Activated CD4-positive, alpha-beta T cell treated with anti-CD3 and anti-CD28 coated beads for 48 hours (primary cell): ENCODE results near the gene FBXO30.

Experiments used
- DNase-seq: peaks from one replicate; pipeline ENCODE4 v3.0.0-alpha.2; 2020

Gene FBXO30

DNA sequence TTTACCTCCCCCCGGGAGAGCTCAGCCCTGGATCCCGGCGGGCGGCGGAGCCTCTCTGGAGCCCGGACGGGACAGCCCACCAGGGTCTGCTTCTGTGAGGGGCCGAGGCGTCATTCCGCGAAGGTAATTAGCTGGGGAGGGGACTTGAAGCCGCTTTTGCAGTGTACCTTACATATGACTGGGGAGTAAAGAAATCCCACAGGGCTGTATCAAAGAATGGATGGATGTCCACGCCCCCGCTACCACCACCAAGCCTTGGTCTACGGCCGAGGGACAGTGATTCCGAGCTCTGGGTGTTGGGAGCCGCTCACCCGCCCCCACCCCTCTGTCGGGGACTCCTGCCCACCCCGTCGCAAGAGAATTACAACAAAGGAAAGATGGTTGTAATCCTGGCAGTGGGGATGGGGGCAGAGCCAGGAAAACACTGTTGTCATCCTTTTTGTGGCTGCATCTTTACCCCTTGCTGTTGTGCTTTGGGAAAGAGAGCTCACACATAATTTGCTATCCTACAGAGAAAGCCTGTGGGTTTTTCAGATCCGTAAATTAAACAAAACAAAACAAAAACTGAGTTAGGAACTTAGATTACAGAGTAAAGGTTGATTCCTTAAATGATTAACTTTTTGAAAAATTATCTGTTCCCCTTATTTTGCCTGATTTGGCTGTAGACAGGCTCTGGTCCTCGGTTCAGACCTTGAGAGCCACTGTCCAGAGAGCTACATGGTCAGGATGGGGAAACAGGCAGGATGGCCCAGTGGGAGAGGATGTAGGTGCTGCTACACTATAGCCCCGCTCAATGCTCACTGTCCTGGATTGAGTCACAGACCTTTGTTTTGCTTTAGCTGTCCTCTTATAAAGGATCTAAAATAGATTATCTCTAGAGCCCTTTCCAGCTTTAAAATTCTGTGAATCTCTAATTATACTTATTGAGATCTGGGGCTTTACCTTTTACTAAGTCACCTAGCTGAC, 997 bp upstream of the FBXO30 start:
- DNase-seq: peak; percentile 13

GRCh38 chr6:145814035-145814500, 527 bp downstream of the FBXO30 start:
- DNase-seq: peak; percentile 15

DNA sequence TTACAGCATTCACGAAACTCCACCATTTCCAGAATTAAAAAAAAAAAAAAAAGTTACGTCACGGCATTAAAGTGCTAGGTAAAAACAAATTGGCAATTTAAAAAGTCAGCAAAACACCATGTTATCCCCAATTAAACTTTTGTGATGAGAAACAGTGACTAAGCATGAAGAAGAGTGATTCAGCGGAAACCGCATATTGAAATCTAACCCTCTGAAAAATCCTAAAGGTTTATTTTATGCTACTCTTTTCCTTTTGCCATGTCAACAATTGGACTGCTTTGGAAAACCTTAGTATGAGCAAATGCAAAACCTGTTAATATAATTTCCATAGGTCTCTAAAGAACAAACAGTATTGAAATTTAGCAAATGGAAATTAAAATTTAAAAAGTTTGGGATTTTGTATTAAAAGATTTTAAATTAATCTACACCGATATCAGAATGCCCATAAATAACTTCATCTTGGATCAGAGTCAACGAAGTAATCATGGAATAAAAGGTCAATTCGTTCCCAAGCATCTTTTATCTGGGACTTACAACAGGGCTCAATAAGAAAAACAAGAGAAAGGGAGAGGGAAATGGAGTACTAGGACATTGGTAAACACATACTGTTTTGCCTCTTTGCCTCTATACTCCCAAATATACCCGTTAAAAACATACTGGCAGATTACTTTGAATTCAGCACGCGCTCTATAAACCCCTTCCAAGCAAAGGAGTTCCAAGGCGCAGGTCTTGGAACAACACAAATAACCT, 1.1 kb downstream of the FBXO30 start:
- no peak for DNase-seq

DNA sequence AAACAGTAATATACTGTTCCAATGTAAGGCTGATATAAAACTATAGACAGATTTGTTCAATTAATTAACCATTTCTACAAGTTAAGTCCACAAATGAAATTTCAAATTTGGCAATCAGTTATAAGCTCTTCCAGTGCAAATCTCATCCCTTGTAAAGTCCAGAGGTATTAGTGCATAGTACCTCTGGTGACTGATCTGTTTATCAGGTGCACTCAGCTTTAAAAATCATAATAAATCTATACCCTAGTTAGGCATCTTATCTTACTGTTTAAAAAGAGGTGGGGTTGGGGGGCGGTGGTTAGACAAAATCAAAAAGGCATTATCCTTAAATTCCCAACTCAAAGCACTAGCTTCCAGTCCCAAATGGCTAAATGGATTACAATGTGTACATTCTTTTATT, 2.9 kb downstream of the FBXO30 start:
- DNase-seq: no peak

DNA sequence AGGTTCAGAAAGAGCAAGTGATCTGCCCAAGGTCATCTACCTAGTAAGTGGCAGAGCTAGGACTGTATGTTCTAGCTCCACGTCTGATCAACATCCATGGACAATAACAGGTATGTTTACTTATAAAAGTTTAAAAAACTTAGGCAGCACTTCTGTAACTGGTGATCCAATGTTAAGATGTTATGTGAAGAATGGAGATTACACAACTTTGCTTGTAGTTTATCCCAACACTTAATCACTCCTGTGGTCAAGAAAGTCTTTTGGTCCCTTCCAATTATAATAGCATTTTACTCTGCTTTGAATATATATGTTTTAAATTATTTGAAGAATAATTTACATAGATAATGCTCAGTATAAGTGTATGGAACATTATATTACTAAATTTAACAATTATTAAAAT, 4.8 kb downstream of the FBXO30 start:
- DNase-seq: no peak

GRCh38 chr6:145809211-145809610, 5.4 kb downstream of the FBXO30 start:
- no peak for DNase-seq

- DNase-seq: no peak
Observed at GRCh38 chr6:145808239-145808638, 6.4 kb downstream of the FBXO30 start.

GRCh38 chr6:145802141-145802540, 12.5 kb downstream of the FBXO30 start:
- no peak for DNase-seq

DNA sequence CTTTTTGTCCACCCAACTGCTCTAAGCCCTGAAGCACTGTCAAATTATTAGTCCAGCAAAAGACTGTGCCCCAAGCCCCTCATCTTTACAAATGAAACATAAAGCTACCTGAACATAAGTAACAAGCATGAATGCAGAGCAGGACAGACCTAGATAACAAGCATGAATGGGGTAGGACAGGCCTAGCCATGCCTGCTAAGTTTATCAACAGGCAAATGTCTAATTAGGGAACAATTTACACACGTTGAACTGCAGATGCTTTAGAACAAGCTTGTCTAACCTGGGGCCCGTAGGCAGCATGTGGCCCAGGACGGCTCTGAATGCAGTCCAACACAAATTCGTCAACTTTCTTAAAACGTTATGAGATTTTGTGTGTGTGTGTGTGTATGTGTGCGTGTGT, 13.6 kb downstream of the FBXO30 start:
- no peak for DNase-seq

DNA sequence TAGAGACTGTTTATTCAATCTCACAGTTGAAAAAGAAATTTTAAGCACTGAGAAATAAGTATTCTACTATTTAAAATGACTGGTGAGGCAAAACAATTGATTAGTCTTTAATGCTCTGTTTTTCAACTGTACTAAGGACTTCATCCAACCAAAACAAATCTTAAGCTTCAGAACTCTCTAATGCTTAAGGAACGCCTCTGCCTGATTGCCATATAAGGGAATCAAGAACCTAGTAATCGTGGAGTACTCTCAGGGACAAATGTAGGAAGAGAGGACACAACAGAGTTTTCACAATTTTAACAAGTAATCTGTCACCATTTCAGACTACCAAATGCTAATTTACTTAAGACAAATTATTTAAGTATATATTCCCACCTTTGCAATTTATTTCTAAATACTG, 16.1 kb downstream of the FBXO30 start:
- DNase-seq: no peak

DNA sequence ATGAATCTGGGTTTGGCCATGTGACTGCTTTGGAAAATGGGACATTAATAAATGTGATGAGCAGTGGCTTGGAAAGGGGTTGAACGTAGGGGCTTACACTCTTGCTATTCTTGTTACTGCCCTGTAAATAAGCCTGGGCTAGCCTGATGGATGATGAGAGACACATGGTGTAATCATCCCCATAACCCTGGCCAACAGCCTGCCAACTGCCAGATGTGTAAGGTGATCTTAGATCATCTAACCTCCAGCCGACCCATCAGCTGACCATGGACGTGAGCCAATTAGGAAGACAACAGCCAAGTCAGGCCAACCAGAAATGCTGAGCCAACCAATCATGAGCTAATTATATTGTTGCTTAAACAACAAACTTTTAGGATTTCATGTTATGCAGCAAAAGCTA, 25.2 kb downstream of the FBXO30 start:
- DNase-seq: no peak

DNA sequence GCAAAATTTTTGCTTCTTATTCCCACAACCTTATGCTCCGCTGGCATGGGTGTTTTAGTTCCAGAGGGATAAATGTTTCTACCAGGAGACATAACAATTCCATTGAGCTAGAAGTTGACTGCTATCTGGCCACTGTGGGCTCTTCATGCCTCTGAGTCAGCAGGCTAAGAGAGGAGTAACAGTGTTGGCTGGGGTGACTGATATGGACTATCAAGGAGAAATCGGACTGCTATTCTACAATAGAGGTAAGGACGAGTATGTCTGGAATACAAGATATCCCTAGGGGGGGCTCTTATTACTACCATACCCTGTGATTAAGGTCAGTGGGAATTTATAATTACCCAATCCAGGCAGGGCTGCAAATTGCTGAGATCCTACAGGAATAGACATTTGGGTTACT, 26.9 kb downstream of the FBXO30 start:
- DNase-seq: no peak

GRCh38 chr6:145784683-145785082, 29.9 kb downstream of the FBXO30 start:
- DNase-seq: no peak

DNA sequence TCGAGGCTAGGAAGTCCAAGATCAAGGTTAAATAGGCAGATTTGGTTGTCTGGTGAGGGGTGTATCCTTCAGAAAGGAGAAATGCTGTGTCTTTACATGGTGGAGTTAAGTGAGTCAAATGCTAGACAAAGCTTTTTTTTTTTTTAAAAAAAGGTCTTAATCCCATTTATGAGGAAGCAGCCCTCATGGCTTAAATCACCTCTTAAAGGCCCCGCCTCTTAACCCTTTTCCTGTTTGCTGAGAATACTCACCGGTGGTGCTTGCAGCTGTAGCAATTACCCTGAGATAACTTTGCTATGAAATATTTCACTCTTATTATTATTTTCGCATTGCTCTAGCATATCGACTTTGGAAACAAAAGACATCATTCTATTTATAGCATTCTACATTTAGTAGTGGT, 30.8 kb downstream of the FBXO30 start:
- no peak for DNase-seq

GRCh38 chr6:145772846-145773245, 41.7 kb downstream of the FBXO30 start:
- no peak for DNase-seq

GRCh38 chr6:145765449-145765848, 49.1 kb downstream of the FBXO30 start:
- no peak for DNase-seq

DNA sequence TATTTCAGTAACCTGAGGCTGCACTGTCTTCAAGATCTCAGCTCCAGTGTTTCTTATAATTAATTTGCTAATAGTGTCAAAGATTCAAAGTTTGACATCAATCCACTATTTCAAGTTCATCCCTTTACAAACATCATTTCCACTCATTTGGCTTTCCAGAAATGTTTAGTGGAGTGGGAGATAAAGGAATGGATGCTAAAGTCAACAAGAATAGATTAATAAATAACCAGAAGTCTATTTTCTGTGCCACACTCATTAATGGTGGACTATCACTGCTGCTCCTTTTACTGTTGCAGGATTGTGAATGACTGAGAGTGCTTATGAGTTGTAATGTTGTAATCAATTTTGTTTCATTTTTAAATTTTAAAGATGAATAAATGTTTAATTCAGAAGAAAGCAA, 50.9 kb downstream of the FBXO30 start:
- no peak for DNase-seq

GRCh38 chr6:145761584-145761983, 53.0 kb downstream of the FBXO30 start:
- DNase-seq: no peak

DNA sequence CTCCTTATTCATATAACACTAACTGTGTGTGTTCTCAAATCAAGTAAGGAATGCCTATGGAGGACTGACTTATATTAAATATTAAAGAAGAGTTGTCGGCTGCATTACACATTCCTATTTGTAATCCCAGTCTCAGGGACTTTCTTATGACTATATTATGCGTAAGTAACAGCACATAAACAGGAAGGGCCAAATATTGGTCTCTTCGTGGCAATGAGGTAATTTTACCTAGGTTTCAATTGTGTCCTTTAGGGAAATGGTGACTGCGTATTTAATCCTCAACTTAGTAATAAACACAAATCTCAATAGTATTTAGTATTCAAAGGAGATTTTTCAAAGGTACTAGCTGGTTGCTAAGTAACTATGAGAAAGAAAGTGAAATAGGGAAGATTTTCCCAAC, 56.5 kb downstream of the FBXO30 start:
- DNase-seq: no peak

DNA sequence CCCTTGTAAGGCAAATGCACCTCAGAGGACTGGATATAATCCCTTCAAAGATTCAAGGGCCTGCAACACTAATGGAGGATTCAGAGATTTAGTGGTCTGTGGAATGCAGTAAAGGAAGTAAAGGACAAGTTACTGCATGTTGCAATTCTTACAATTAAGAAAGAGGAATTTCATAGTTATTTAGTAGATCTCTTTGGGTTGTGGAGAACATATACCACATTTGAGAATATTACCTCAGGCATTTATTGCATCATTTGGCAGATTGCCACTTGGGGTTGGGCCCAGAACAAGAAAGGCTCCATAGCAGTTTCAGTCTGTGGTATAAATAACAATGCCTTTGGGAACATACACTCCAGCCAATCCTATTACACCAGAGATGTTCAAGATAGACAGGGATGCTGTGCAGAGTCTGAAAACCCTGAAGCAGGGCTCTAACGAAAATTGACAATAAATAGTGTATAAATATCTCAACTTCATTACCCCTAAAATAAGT, 58.4 kb downstream of the FBXO30 start:
- DNase-seq: no peak

DNA sequence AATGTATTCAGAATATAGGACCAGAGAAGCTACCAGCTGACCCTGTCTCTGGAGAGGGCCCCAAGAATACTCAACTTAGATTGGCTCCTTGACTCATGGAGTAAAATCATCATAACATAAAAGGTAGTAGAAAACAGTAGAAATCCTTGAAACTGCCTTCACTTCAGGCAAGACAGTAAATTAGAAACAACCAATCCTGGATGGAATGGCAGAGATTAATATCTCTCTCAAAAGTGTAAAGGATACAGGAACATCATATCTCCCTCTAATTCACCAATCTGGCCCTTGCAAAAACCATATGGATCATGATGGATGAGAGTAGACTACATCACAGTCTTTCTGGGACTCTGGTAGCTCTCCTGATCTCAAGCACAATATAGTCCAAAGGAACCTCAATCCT, 58.9 kb downstream of the FBXO30 start:
- no peak for DNase-seq

DNA sequence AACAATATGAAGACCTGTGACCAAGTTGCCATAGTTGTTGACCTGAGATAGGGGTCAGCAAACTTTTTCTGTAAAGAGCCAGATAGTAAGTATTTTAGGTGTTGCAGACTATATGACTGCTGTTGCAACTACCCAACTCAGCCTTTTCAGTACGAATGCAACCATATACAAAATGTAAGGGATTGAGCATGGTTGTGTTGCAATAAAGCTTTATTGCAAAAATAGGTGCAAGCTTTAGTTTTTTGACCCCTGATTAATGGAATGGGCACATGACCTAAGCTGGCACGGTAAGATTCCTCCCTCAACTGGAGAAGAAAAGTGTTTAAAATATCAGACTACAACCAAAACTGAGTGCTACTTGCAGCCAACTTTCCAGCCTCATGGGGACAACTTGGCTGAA, 62.0 kb downstream of the FBXO30 start:
- DNase-seq: no peak

DNA sequence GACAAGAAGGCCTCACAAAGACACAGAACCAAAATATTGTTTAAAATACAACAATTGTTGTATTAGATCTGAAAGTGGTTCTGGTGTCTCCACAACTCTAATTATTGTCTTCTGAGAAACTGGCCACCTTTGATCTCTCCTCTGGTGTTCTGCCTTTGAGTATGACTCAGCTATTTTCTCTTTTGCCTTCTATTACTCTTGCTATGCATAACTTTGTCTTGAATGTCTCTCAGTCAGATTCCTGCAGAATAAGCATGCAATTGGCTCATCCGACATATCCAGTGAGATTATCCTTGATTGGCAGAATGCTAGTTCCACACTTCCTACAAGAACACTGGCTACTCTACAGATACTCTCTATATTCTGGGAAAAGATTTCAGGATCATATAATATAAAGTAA, 65.0 kb downstream of the FBXO30 start:
- no peak for DNase-seq

GRCh38 chr6:145745861-145746260, 68.7 kb downstream of the FBXO30 start:
- no peak for DNase-seq
